Esophagus squamous epithelium (tissue), 5 donors: ENCODE measurements around the gene STX18. TPM values are rescaled to one million over a fixed set of nuclear protein-coding genes. Genes with fewer than 3 reads are reported as not detected.
A peak's percentile ranks its signal among the peaks of the same experiment; 100 is the strongest.

Source experiments
- DNase-seq: peaks from one replicate; lab custom pipeline; 2025; lab: John Stamatoyannopoulos, UW
- H3K27ac ChIP-seq, 4 donors: fragments of 200-600 bp; sonication (generic); one replicate each; pipeline ENCODE4 v1.5.1; 2016 to 2019; ENCODE audit warnings: mild to moderate bottlenecking in 1 of 4
- H3K27me3 ChIP-seq, 4 donors: fragments of 200-600 bp; sonication (generic); 1 replicate in 3 of 4; 2 replicates in 1 of 4; pipeline versions ENCODE4 v1.5.1 to v1.6.0; 2017 to 2021; ENCODE audit warnings: antibody characterized with exemption in 1 of 4
- H3K36me3 ChIP-seq, 3 donors: fragments of 200-600 bp; sonication (generic); one replicate each; pipeline ENCODE4 v1.5.1; 2016 to 2019
- H3K4me1 ChIP-seq, 3 donors: fragments of 200-600 bp; sonication (generic); one replicate each; pipeline ENCODE4 v1.5.1; 2017 to 2019
- H3K4me3 ChIP-seq, 4 donors: fragments of 200-600 bp; sonication (generic); 1 replicate in 3 of 4; 2 replicates in 1 of 4; pipeline ENCODE4 v1.5.1; 2016 to 2019; ENCODE audit warnings: mild to moderate bottlenecking in 2 of 4, moderate library complexity in 1 of 4
- H3K9me3 ChIP-seq, 3 donors: fragments of 200-600 bp; sonication (generic); one replicate each; pipeline ENCODE4 v1.5.1; 2016 to 2019
- CTCF ChIP-seq, 6 experiments: fragments of 450-650 bp in 4 of 6; fragments of 200-600 bp in 2 of 6; sonication (generic) in 2 of 6; IDR thresholded peaks; one replicate each; pipeline ENCODE4 v1.5.1; 2016 to 2019; ENCODE audit warnings: antibody characterized with exemption in 6 of 6, mild to moderate bottlenecking in 4 of 6, moderate library complexity in 4 of 6
- POLR2A ChIP-seq, 4 donors: fragments of 450-650 bp; IDR thresholded peaks; one replicate each; pipeline ENCODE4 v1.6.1; 2017; ENCODE audit warnings: antibody characterized with exemption in 4 of 4, mild to moderate bottlenecking in 4 of 4, moderate library complexity in 3 of 4
- WGBS, 2 donors: methylation state at CpG; one replicate each; pipeline ENCODE4 v1.1.5; 2018; 5-methylcytosine and 5-hydroxymethylcytosine counted together
- intact Hi-C: fragments of 100-400 bp; cut with DNase I; formaldehyde crosslinking; loops from one replicate; pipeline ENCODE4 v1.15.0; 2022
- total RNA-seq, 4 donors: library from RNA; depleted of rRNA; stranded (reverse); fragments of >200 nt; gene quantifications; one replicate each; pipeline ENCODE4 v1.1.0, GENCODE V29; 2016
- donor health status: DM: yes; HTN: yes; CAD: no.

STX18 gene
- total RNA-seq, 4 donors from 2014 or later, result 10.5 to 27.8 (median 19.3) TPM

- Histone ChIP-seq H3K4me3 (no peak overlapping the region), H3K27me3 (no peaks in the 10 kb centered on the region), H3K36me3 (no peaks in the 10 kb centered on the region), H3K9me3 (no peaks in the 10 kb centered on the region), H3K27ac (no peak overlapping the region), H3K4me1 (no peaks in the 10 kb centered on the region)
- TF ChIP-seq POLR2A (IDR thresholded peaks at IDR 0.05) (no peak), CTCF (IDR thresholded peaks at IDR 0.05) (peak; percentile 59 to 88 (median 78))
- 35 to 39% methylated on average over 6 of the region's 6 CpGs for WGBS, 2 donors
- intact Hi-C loops, result no loop called here
- no peak for DNase-seq
Observed at GRCh38 chr4:4488405-4489404, 53.1 kb downstream of the STX18 start.

GRCh38 chr4:4486969-4487368 is 54.9 kb downstream of the STX18 start:
- no peak for TF ChIP-seq CTCF (IDR thresholded peaks at IDR 0.05)
- no peak for TF ChIP-seq POLR2A (IDR thresholded peaks at IDR 0.05)
- Histone ChIP-seq H3K4me1 (no peaks in the 10 kb centered on the region), H3K27ac (no peak overlapping the region), H3K36me3 (no peaks in the 10 kb centered on the region), H3K27me3 (no peaks in the 10 kb centered on the region), H3K4me3 (no peak overlapping the region), H3K9me3 (no peaks in the 10 kb centered on the region)
- DNase-seq, result no peak
- WGBS, 2 donors, result 65 to 68% methylated on average over 3 of the region's 3 CpGs
- intact Hi-C loops, result no loop called here

- TF ChIP-seq CTCF (IDR thresholded peaks at IDR 0.05) (no peak), POLR2A (IDR thresholded peaks at IDR 0.05) (no peak)
- intact Hi-C loops, result no loop called here
- no peak for DNase-seq
- H3K36me3 ChIP-seq, result no peaks in the 10 kb centered on the region
- no peaks in the 10 kb centered on the region for H3K9me3 ChIP-seq
- H3K27ac ChIP-seq, result no peak overlapping the region
- H3K4me3 ChIP-seq, result no peak overlapping the region
- H3K4me1 ChIP-seq, result peaks cover 0 to 5% (median 0%) of the 10 kb centered on the region in 3 donors
- WGBS, 2 donors, result 69 to 89% methylated on average over 10 of the region's 10 CpGs
- no peaks in the 10 kb centered on the region for H3K27me3 ChIP-seq
Observed at GRCh38 chr4:4485806-4486205, 56.0 kb downstream of the STX18 start.

DNA sequence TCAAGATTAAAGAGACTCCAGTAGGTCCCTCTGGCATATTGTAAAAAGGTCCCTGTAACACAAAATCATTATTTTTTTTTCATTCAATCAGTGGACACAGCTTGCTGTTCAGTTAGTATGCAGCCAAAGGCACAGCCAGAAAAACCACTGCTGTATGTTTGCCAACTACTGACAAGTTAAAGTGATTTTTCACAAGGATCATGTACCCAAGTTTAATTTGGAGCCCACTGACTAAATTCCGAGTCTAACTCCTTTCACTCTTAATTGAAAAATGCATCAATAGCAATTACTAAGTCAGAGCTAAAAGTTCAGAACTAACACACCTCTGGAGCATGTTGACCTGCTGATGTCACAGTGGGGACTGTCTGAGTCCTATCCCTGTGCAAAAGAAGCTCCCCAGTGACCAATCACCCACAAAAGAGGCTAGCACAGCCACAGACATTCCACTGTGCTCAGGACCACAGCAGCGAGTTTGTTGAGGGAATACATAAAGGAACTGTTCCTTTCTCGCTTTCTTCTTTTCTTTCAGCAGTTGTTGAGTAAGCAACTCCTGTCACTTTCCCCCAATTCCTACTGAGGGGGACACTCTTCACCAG is 60.4 kb downstream of the STX18 start:
- TF ChIP-seq POLR2A (IDR thresholded peaks at IDR 0.05), result no peak
- no peak for TF ChIP-seq CTCF (IDR thresholded peaks at IDR 0.05)
- Histone ChIP-seq H3K9me3 (no peaks in the 10 kb centered on the region), H3K36me3 (no peaks in the 10 kb centered on the region), H3K27ac (no peak overlapping the region), H3K4me1 (peaks cover 0 to 15% (median 0%) of the 10 kb centered on the region in 3 donors), H3K27me3 (no peaks in the 10 kb centered on the region), H3K4me3 (no peak overlapping the region)
- DNase-seq, result no peak
- 77 to 79% methylated on average over 3 of the region's 3 CpGs for WGBS, 2 donors
- intact Hi-C loops, result no loop called here
